Endothelial cell (in vitro differentiated cells): ENCODE results near the gene ROPN1L. TPM values are rescaled to one million over a fixed set of nuclear protein-coding genes. Genes with fewer than 3 reads are reported as not detected.

Experiments used
- DNase-seq: peaks from one replicate; pipeline ENCODE4 v3.0.0; 2021; ENCODE audit warnings: low spot score
- H3K27ac Mint-ChIP-seq: one replicate; pipeline ENCODE4 v1.8.0; 2021; ENCODE audit warnings: mixed read lengths, inconsistent platforms; ENCODE audit not compliant: unreplicated experiment
- H3K27me3 Mint-ChIP-seq: one replicate; pipeline ENCODE4 v1.8.0; 2021; ENCODE audit warnings: mild to moderate bottlenecking, moderate library complexity, mixed read lengths, inconsistent platforms; ENCODE audit not compliant: unreplicated experiment
- H3K36me3 Mint-ChIP-seq: one replicate; pipeline ENCODE4 v1.8.0; 2021; ENCODE audit warnings: mild to moderate bottlenecking, low read depth, mixed read lengths, inconsistent platforms; ENCODE audit not compliant: unreplicated experiment
- H3K4me1 Mint-ChIP-seq: one replicate; pipeline ENCODE4 v1.8.0; 2021; ENCODE audit warnings: mild to moderate bottlenecking, mixed read lengths, inconsistent platforms; ENCODE audit not compliant: unreplicated experiment
- H3K4me3 Mint-ChIP-seq: one replicate; pipeline ENCODE4 v1.8.0; 2021; ENCODE audit warnings: mild to moderate bottlenecking, mixed read lengths, inconsistent platforms; ENCODE audit not compliant: unreplicated experiment
- H3K9me3 Mint-ChIP-seq: one replicate; pipeline ENCODE4 v1.8.0; 2021; ENCODE audit warnings: mixed read lengths, inconsistent platforms; ENCODE audit not compliant: unreplicated experiment
- total RNA-seq: library from RNA; stranded (reverse); fragmentation: NEBNext Ultra II Directional; extraction: Animal tissue kit (Norgen Biotek cat#: 25700); gene quantifications from one replicate; pipeline ENCODE4 v1.2.1, GENCODE V29; 2021; ENCODE audit not compliant: unreplicated experiment
- TF ChIP-seq, protein P1 (sequence below): fragments of 200-600 bp; sonication (generic); IDR thresholded peaks from one replicate; pipeline ENCODE4 v1.5.0; 2021; ENCODE audit warnings: antibody characterized with exemption; ENCODE audit not compliant: unreplicated experiment

ROPN1L gene
- total RNA-seq, 1 donor from 2014 or later, result 4.0 TPM

- TF ChIP-seq, protein P1, sequence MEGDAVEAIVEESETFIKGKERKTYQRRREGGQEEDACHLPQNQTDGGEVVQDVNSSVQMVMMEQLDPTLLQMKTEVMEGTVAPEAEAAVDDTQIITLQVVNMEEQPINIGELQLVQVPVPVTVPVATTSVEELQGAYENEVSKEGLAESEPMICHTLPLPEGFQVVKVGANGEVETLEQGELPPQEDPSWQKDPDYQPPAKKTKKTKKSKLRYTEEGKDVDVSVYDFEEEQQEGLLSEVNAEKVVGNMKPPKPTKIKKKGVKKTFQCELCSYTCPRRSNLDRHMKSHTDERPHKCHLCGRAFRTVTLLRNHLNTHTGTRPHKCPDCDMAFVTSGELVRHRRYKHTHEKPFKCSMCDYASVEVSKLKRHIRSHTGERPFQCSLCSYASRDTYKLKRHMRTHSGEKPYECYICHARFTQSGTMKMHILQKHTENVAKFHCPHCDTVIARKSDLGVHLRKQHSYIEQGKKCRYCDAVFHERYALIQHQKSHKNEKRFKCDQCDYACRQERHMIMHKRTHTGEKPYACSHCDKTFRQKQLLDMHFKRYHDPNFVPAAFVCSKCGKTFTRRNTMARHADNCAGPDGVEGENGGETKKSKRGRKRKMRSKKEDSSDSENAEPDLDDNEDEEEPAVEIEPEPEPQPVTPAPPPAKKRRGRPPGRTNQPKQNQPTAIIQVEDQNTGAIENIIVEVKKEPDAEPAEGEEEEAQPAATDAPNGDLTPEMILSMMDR, result no peak
- no peaks in the 10 kb centered on the region for H3K27me3 Mint-ChIP-seq
- no peaks in the 10 kb centered on the region for H3K9me3 Mint-ChIP-seq
- H3K4me1 Mint-ChIP-seq, result peaks cover 15% of the 10 kb centered on the region
- H3K4me3 Mint-ChIP-seq, result peak overlapping the region; percentile 27
- peaks cover 31% of the 10 kb centered on the region for H3K36me3 Mint-ChIP-seq
- no peak for DNase-seq
- H3K27ac Mint-ChIP-seq, result no peak overlapping the region
These were observed 14.5 kb upstream of the ROPN1L start for GRCh38 chr5:10427201-10427600.

DNA sequence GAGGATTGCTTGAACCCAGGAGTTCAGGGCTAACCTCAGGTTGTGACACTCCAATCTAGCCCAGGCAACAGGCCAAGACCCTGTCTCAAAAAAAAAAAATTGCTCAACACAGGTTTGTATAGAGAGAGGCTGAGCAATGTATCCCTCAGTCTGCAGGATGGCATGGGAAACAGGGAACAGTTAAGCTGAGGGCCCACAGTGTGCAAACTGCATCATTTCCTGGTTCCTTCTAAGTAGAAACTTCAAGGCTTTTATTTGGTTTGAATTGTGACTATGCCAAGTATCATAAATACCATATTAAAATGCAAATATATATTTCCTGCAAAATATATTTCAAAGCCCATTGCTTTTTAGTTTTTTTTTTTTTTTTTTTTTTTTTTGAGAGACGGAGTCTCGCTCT is 13.7 kb upstream of the ROPN1L start:
- Mint-ChIP-seq H3K9me3 (no peaks in the 10 kb centered on the region), H3K27ac (no peak overlapping the region), H3K36me3 (peaks cover 32% of the 10 kb centered on the region), H3K4me3 (no peak overlapping the region), H3K27me3 (no peaks in the 10 kb centered on the region), H3K4me1 (peaks cover 8% of the 10 kb centered on the region)
- DNase-seq, result no peak
- TF ChIP-seq, protein P1, result no peak

DNA sequence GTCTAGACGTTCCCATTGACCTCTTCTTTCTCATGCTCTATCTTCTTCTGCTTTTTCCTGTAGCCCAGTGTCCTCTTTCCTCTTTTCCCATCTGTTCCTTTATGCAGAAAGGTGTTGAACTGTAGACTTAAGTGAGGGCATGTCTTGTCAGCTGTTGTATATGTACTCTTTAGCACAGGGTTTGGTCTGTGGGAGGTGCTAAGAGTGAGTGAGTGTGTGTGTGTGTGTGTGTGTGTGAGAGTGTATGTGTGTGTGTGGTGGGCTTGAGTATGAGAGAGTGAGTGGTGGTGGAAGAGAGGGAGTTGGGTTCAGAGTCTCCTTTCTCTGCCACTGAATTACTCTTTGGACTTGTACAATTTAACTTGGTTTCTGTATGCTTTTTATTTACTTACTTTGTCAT is 10.3 kb upstream of the ROPN1L start:
- H3K4me3 Mint-ChIP-seq, result no peak overlapping the region
- TF ChIP-seq, protein P1, result no peak
- no peak for DNase-seq
- no peaks in the 10 kb centered on the region for H3K9me3 Mint-ChIP-seq
- H3K27me3 Mint-ChIP-seq, result no peaks in the 10 kb centered on the region
- peaks cover 6% of the 10 kb centered on the region for H3K4me1 Mint-ChIP-seq
- H3K27ac Mint-ChIP-seq, result no peak overlapping the region
- peaks cover 38% of the 10 kb centered on the region for H3K36me3 Mint-ChIP-seq

DNA sequence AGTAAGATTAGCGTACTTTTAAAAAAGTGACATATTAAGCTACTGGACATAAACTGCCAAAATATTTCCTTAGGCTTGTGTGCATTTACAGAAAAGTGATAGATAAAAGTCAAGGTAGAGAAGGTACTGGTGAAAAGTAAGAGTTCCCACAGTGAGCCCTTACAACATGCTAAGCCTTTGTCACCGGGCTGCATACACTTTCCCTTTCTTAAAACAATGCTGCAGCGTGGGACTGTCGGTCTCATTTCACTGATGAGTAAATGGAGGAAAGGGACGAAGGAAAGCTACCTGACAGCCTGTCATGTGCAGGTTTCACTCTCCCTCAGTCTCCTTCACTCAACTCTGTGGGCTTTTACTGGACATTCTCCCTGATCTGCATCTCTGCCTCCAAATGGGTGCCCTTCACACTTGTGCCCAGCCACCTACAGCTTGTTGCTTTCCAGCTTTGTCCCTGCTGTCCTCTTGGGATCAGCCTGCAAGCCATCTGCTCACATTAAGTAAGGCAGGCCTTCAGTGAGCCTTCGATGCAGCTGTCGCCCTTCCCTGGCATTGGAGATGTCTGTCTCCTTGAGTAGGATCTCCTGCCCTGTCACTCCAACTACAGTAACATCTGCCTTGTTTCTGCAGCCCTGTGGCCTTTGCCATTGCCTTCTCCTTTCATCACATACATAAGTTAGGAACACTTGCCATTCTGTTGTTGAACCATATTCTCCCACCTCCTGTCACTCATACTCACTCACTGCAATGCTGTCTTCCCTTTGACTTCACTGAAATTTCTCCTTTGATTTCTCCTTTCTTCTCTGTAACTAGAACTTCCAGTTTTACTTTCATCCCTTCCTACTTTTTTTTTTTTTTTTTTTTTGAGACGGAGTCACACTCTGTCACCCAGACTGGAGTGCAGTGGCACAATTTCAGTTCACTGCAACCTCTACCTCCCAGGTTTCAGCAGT is 9.3 kb upstream of the ROPN1L start:
- Mint-ChIP-seq H3K9me3 (no peaks in the 10 kb centered on the region), H3K4me1 (peaks cover 6% of the 10 kb centered on the region), H3K27ac (no peak overlapping the region), H3K4me3 (peak overlapping the region; percentile 16), H3K36me3 (peaks cover 33% of the 10 kb centered on the region), H3K27me3 (no peaks in the 10 kb centered on the region)
- DNase-seq, result no peak
- TF ChIP-seq, protein P1, result no peak

DNA sequence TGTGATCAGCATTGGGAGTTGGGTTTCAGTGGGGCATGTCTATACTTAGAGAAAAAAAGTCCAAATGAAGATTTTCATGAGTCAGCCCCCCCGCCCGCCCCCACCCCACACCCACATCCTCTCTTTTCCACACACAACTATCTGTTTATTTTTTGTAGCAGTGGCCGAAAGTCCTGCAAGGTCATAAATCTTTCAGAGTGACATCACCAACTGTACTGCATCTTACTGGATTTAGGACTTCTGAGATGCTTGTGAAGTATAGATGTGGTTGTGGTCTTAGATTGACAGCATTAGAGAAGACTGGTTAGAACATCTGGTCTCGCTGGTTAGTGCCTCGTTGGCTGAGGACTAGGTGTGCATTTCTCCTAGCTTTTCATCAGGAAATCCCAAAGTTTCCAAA is 7.3 kb upstream of the ROPN1L start:
- Mint-ChIP-seq H3K4me1 (peaks cover 6% of the 10 kb centered on the region), H3K27me3 (no peaks in the 10 kb centered on the region), H3K9me3 (no peaks in the 10 kb centered on the region), H3K27ac (no peak overlapping the region), H3K4me3 (no peak overlapping the region), H3K36me3 (peaks cover 30% of the 10 kb centered on the region)
- no peak for DNase-seq
- TF ChIP-seq, protein P1, result no peak
